HEK293 (cell line): Measurements from ENCODE around the gene LRRC46.

Experiments
- GLI2 ChIP-seq: fragments of 450-650 bp; formaldehyde crosslinking; IDR thresholded peaks from 2 replicates; pipeline ENCODE4; 2017; ENCODE audit warnings: missing biosample characterization, missing genetic modification characterization, low read depth, borderline replicate concordance
- TRIM28 ChIP-seq: IDR thresholded peaks from 2 replicates; pipeline ENCODE4 v1.6.1; 2011; ENCODE audit warnings: low read length, control low read depth, borderline replicate concordance
- ZNF184 ChIP-seq: fragments of 450-650 bp; IDR thresholded peaks from 2 replicates; pipeline ENCODE4 v1.5.1; 2018; ENCODE audit warnings: missing biosample characterization, mild to moderate bottlenecking, missing genetic modification characterization
- ZNF2 ChIP-seq: fragments of 450-650 bp; formaldehyde crosslinking; IDR thresholded peaks from 2 replicates; pipeline ENCODE4 v1.5.1; 2016; ENCODE audit warnings: missing biosample characterization, missing genetic modification characterization
- ZNF214 ChIP-seq: fragments of 450-650 bp; formaldehyde crosslinking; IDR thresholded peaks from 2 replicates; pipeline ENCODE4 v1.5.1; 2017; ENCODE audit warnings: missing biosample characterization, mild to moderate bottlenecking, missing genetic modification characterization, borderline replicate concordance
- ZNF341 ChIP-seq: fragments of 450-650 bp; formaldehyde crosslinking; IDR thresholded peaks from 2 replicates; pipeline ENCODE4; 2016; ENCODE audit warnings: low read depth, missing biosample characterization, missing genetic modification characterization
- ZNF423 ChIP-seq: fragments of 450-650 bp; formaldehyde crosslinking; IDR thresholded peaks from 2 replicates; pipeline ENCODE4 v1.5.1; 2016; ENCODE audit warnings: missing biosample characterization, missing genetic modification characterization
- ZNF514 ChIP-seq: fragments of 450-650 bp; formaldehyde crosslinking; IDR thresholded peaks from 2 replicates; pipeline ENCODE4 v1.5.1; 2016; ENCODE audit warnings: missing biosample characterization, missing genetic modification characterization
- ZNF529 ChIP-seq: fragments of 450-650 bp; formaldehyde crosslinking; IDR thresholded peaks from 2 replicates; pipeline ENCODE4 v1.5.1; 2017; ENCODE audit warnings: missing genetic modification characterization, missing biosample characterization; ENCODE audit not compliant: insufficient replicate concordance
- ZNF624 ChIP-seq: fragments of 450-650 bp; formaldehyde crosslinking; IDR thresholded peaks from 2 replicates; pipeline ENCODE4 v1.5.1; 2017; ENCODE audit warnings: missing biosample characterization, missing genetic modification characterization
- ZNF677 ChIP-seq: fragments of 450-650 bp; IDR thresholded peaks from 2 replicates; pipeline ENCODE4 v1.5.0; 2018; ENCODE audit warnings: missing biosample characterization, mild to moderate bottlenecking, missing genetic modification characterization, moderate library complexity
- ZNF768 ChIP-seq: fragments of 450-650 bp; formaldehyde crosslinking; IDR thresholded peaks from 2 replicates; pipeline ENCODE4 v1.5.1; 2018; ENCODE audit warnings: missing biosample characterization, mild to moderate bottlenecking, missing genetic modification characterization
- ZNF837 ChIP-seq: fragments of 450-650 bp; formaldehyde crosslinking; IDR thresholded peaks from 2 replicates; pipeline ENCODE4 v1.5.1; 2016; ENCODE audit warnings: missing biosample characterization, missing genetic modification characterization
- ZSCAN30 ChIP-seq: fragments of 450-650 bp; IDR thresholded peaks from 2 replicates; pipeline ENCODE4 v1.5.1; 2018; ENCODE audit warnings: missing biosample characterization, mild to moderate bottlenecking, missing genetic modification characterization, moderate library complexity
- TF ChIP-seq, protein P1 (sequence below): fragments of 450-650 bp; formaldehyde crosslinking; IDR thresholded peaks from 2 replicates; pipeline ENCODE4 v1.5.1; 2016; ENCODE audit warnings: missing biosample characterization, missing genetic modification characterization, borderline replicate concordance
- TF ChIP-seq, protein P2 (sequence below): fragments of 450-650 bp; formaldehyde crosslinking; IDR thresholded peaks from 2 replicates; pipeline ENCODE4 v1.5.1; 2016; ENCODE audit warnings: missing biosample characterization, missing genetic modification characterization
- TF ChIP-seq, protein P3 (sequence below): fragments of 450-650 bp; formaldehyde crosslinking; IDR thresholded peaks from 2 replicates; pipeline ENCODE4 v1.5.1; 2016; ENCODE audit warnings: missing biosample characterization, missing genetic modification characterization, borderline replicate concordance
- TF ChIP-seq, protein P4 (sequence below): fragments of 450-650 bp; formaldehyde crosslinking; IDR thresholded peaks from 2 replicates; pipeline ENCODE4 v1.5.1; 2016; ENCODE audit warnings: missing biosample characterization, missing genetic modification characterization
- TF ChIP-seq, protein P5 (sequence below): fragments of 450-650 bp; formaldehyde crosslinking; IDR thresholded peaks from 2 replicates; pipeline ENCODE4 v1.5.1; 2016; ENCODE audit warnings: missing biosample characterization, missing genetic modification characterization
- TF ChIP-seq, protein P6 (sequence below): fragments of 450-650 bp; formaldehyde crosslinking; IDR thresholded peaks from 2 replicates; pipeline ENCODE4 v1.5.1; 2016; ENCODE audit warnings: missing biosample characterization, missing genetic modification characterization, low read depth

The LRRC46 gene

DNA sequence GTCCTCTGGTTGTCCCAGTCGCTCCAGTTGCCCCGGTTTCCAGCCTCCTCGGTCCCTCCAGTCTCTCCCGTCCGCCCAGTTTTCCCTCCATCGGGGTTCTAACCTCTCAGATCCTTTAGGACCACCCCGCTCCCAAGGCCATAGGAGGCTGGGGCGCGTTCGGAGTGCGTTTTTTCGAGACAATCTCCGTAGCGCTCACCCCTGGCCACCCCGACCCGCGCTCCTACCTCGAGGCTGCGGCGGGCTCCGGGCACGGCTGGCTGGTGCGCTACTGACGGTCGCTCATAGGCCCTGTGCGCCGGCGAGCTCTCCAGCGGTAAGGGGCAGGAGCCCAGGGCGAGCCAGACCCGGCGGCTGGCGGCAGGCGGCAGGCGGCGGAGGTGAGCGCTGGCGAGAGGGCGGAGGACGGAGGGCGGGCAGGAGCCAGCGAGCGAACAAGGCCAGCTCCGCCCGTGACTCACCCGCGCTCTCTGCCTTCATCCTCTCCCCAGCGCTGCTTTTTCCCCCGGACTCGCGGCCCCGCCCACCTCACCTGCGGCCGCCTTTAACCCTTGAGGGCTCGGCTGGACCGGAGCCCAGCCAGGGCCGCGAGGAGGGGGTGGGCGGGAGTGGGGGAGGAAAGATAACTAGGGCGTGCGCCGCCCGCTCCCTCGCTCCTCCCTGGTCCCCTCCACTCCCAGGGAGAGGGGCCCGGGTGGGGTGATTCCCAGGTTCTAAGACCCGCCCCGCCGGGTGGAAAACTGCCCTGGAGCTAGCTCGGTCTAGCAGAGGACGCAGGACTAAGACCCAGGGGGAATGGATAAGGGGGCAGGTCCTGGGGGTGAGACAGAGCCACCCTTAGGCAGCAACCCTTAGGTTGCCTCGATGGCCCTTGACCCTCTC, 19.5 kb downstream of the LRRC46 start, which contains the start of gene SP6 (continued):
- TF ChIP-seq, protein P1, sequence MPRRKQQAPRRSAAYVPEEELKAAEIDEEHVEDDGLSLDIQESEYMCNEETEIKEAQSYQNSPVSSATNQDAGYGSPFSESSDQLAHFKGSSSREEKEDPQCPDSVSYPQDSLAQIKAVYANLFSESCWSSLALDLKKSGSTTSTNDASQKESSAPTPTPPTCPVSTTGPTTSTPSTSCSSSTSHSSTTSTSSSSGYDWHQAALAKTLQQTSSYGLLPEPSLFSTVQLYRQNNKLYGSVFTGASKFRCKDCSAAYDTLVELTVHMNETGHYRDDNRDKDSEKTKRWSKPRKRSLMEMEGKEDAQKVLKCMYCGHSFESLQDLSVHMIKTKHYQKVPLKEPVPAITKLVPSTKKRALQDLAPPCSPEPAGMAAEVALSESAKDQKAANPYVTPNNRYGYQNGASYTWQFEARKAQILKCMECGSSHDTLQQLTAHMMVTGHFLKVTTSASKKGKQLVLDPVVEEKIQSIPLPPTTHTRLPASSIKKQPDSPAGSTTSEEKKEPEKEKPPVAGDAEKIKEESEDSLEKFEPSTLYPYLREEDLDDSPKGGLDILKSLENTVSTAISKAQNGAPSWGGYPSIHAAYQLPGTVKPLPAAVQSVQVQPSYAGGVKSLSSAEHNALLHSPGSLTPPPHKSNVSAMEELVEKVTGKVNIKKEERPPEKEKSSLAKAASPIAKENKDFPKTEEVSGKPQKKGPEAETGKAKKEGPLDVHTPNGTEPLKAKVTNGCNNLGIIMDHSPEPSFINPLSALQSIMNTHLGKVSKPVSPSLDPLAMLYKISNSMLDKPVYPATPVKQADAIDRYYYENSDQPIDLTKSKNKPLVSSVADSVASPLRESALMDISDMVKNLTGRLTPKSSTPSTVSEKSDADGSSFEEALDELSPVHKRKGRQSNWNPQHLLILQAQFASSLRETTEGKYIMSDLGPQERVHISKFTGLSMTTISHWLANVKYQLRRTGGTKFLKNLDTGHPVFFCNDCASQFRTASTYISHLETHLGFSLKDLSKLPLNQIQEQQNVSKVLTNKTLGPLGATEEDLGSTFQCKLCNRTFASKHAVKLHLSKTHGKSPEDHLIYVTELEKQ: no peak
- TF ChIP-seq, protein P2, sequence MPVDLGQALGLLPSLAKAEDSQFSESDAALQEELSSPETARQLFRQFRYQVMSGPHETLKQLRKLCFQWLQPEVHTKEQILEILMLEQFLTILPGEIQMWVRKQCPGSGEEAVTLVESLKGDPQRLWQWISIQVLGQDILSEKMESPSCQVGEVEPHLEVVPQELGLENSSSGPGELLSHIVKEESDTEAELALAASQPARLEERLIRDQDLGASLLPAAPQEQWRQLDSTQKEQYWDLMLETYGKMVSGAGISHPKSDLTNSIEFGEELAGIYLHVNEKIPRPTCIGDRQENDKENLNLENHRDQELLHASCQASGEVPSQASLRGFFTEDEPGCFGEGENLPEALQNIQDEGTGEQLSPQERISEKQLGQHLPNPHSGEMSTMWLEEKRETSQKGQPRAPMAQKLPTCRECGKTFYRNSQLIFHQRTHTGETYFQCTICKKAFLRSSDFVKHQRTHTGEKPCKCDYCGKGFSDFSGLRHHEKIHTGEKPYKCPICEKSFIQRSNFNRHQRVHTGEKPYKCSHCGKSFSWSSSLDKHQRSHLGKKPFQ (tag by site-specific recombination): no peak
- TF ChIP-seq ZNF677 (tag by site-specific recombination): no peak
- no peak for TF ChIP-seq ZNF768 (tag by site-specific recombination)
- TF ChIP-seq, protein P3, sequence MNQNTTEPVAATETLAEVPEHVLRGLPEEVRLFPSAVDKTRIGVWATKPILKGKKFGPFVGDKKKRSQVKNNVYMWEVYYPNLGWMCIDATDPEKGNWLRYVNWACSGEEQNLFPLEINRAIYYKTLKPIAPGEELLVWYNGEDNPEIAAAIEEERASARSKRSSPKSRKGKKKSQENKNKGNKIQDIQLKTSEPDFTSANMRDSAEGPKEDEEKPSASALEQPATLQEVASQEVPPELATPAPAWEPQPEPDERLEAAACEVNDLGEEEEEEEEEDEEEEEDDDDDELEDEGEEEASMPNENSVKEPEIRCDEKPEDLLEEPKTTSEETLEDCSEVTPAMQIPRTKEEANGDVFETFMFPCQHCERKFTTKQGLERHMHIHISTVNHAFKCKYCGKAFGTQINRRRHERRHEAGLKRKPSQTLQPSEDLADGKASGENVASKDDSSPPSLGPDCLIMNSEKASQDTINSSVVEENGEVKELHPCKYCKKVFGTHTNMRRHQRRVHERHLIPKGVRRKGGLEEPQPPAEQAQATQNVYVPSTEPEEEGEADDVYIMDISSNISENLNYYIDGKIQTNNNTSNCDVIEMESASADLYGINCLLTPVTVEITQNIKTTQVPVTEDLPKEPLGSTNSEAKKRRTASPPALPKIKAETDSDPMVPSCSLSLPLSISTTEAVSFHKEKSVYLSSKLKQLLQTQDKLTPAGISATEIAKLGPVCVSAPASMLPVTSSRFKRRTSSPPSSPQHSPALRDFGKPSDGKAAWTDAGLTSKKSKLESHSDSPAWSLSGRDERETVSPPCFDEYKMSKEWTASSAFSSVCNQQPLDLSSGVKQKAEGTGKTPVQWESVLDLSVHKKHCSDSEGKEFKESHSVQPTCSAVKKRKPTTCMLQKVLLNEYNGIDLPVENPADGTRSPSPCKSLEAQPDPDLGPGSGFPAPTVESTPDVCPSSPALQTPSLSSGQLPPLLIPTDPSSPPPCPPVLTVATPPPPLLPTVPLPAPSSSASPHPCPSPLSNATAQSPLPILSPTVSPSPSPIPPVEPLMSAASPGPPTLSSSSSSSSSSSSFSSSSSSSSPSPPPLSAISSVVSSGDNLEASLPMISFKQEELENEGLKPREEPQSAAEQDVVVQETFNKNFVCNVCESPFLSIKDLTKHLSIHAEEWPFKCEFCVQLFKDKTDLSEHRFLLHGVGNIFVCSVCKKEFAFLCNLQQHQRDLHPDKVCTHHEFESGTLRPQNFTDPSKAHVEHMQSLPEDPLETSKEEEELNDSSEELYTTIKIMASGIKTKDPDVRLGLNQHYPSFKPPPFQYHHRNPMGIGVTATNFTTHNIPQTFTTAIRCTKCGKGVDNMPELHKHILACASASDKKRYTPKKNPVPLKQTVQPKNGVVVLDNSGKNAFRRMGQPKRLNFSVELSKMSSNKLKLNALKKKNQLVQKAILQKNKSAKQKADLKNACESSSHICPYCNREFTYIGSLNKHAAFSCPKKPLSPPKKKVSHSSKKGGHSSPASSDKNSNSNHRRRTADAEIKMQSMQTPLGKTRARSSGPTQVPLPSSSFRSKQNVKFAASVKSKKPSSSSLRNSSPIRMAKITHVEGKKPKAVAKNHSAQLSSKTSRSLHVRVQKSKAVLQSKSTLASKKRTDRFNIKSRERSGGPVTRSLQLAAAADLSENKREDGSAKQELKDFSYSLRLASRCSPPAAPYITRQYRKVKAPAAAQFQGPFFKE (tag by site-specific recombination): no peak
- TF ChIP-seq, protein P4, sequence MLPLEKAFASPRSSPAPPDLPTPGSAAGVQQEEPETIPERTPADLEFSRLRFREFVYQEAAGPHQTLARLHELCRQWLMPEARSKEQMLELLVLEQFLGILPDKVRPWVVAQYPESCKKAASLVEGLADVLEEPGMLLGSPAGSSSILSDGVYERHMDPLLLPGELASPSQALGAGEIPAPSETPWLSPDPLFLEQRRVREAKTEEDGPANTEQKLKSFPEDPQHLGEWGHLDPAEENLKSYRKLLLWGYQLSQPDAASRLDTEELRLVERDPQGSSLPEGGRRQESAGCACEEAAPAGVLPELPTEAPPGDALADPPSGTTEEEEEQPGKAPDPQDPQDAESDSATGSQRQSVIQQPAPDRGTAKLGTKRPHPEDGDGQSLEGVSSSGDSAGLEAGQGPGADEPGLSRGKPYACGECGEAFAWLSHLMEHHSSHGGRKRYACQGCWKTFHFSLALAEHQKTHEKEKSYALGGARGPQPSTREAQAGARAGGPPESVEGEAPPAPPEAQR (tag by site-specific recombination): no peak
- TF ChIP-seq ZNF423 (tag by site-specific recombination): no peak
- peak; percentile 83 for TF ChIP-seq ZSCAN30 (tag by site-specific recombination)
- no peak for TF ChIP-seq ZNF184 (tag by site-specific recombination)
- TF ChIP-seq ZNF2 (tag by site-specific recombination): no peak
- no peak for TF ChIP-seq ZNF624
- TF ChIP-seq ZNF529 (tag by site-specific recombination): no peak
- TF ChIP-seq ZNF214 (tag by site-specific recombination): no peak
- no peak for TF ChIP-seq ZNF341 (tag by site-specific recombination)
- no peak for TF ChIP-seq TRIM28
- no peak for TF ChIP-seq ZNF514 (tag by site-specific recombination)
- no peak for TF ChIP-seq GLI2 (tag by site-specific recombination)
- no peak for TF ChIP-seq ZNF837
- TF ChIP-seq, protein P5, sequence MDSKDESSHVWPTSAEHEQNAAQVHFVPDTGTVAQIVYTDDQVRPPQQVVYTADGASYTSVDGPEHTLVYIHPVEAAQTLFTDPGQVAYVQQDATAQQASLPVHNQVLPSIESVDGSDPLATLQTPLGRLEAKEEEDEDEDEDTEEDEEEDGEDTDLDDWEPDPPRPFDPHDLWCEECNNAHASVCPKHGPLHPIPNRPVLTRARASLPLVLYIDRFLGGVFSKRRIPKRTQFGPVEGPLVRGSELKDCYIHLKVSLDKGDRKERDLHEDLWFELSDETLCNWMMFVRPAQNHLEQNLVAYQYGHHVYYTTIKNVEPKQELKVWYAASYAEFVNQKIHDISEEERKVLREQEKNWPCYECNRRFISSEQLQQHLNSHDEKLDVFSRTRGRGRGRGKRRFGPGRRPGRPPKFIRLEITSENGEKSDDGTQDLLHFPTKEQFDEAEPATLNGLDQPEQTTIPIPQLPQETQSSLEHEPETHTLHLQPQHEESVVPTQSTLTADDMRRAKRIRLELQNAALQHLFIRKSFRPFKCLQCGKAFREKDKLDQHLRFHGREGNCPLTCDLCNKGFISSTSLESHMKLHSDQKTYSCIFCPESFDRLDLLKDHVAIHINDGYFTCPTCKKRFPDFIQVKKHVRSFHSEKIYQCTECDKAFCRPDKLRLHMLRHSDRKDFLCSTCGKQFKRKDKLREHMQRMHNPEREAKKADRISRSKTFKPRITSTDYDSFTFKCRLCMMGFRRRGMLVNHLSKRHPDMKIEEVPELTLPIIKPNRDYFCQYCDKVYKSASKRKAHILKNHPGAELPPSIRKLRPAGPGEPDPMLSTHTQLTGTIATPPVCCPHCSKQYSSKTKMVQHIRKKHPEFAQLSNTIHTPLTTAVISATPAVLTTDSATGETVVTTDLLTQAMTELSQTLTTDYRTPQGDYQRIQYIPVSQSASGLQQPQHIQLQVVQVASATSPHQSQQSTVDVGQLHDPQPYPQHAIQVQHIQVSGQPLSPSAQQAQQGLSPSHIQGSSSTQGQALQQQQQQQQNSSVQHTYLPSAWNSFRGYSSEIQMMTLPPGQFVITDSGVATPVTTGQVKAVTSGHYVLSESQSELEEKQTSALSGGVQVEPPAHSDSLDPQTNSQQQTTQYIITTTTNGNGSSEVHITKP (tag by site-specific recombination): no peak; the same call in 1 of the 2 replicates
- TF ChIP-seq, protein P6, sequence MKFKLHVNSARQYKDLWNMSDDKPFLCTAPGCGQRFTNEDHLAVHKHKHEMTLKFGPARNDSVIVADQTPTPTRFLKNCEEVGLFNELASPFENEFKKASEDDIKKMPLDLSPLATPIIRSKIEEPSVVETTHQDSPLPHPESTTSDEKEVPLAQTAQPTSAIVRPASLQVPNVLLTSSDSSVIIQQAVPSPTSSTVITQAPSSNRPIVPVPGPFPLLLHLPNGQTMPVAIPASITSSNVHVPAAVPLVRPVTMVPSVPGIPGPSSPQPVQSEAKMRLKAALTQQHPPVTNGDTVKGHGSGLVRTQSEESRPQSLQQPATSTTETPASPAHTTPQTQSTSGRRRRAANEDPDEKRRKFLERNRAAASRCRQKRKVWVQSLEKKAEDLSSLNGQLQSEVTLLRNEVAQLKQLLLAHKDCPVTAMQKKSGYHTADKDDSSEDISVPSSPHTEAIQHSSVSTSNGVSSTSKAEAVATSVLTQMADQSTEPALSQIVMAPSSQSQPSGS: no peak
